Measurements from ENCODE around the gene FARS2. TPM values are rescaled to one million over a fixed set of nuclear protein-coding genes. Genes with fewer than 3 reads are reported as not detected.

Gene FARS2
- total RNA-seq, 1 experiment from 2014 or later, result 15.0 TPM

- Mint-ChIP-seq H3K36me3 (0 out of 2 replicates have a peak, but pooled peaks cover 3% of the 10 kb centered on the region), H3K4me1 (peaks cover 40% of the 10 kb centered on the region), H3K27me3 (ENCODE audit: low read depth) (no peaks in the 10 kb centered on the region), H3K9me3 (peaks cover 7% of the 10 kb centered on the region), H3K27ac (no peak overlapping the region), H3K4me3 (no peak overlapping the region)
- no peak for ATAC-seq
- no peak for DNase-seq (ENCODE audit: low spot score)
- ChIA-PET POLR2A (no interaction called here), CTCF (interaction anchor here (0.7 kb wide), 1 partner anchor 12 kb away, joined by 3 read pairs; no protein-coding TSS in a partner anchor)
- TF ChIP-seq ZNF512 (CRISPR knock-in tag; IDR thresholded peaks at IDR 0.05; ENCODE audit: borderline replicate concordance) (no peak), ZNF263 (CRISPR knock-in tag; IDR thresholded peaks at IDR 0.05; ENCODE audit: low read depth) (no peak), FOXK1 (CRISPR knock-in tag; IDR thresholded peaks at IDR 0.05) (no peak), JAZF1 (CRISPR knock-in tag; IDR thresholded peaks at IDR 0.05) (no peak), NR1H2 (CRISPR knock-in tag; IDR thresholded peaks at IDR 0.05) (no peak), AFF4 (CRISPR knock-in tag; IDR thresholded peaks at IDR 0.05; ENCODE audit: borderline replicate concordance) (no peak), ZNF138 (CRISPR knock-in tag; conservative IDR thresholded peaks at IDR 0.05) (no peak), CDX4 (CRISPR knock-in tag; IDR thresholded peaks at IDR 0.05; ENCODE audit: borderline replicate concordance) (no peak), ZNF423 (CRISPR knock-in tag; IDR thresholded peaks at IDR 0.05) (no peak), ELF4 (CRISPR knock-in tag; IDR thresholded peaks at IDR 0.05; ENCODE audit: low read depth) (no peak), E2F5 (CRISPR knock-in tag; IDR thresholded peaks at IDR 0.05) (no peak), ZBTB43 (CRISPR knock-in tag; IDR thresholded peaks at IDR 0.05) (no peak), GRHL2 (CRISPR knock-in tag; IDR thresholded peaks at IDR 0.05; ENCODE audit: insufficient replicate concordance, severe bottlenecking) (no peak), ZNF532 (CRISPR knock-in tag; IDR thresholded peaks at IDR 0.05; ENCODE audit: borderline replicate concordance) (no peak), ZNF219 (CRISPR knock-in tag; IDR thresholded peaks at IDR 0.05; ENCODE audit: borderline replicate concordance) (no peak), ZMAT4 (CRISPR knock-in tag; IDR thresholded peaks at IDR 0.05) (no peak), PRDM15 (CRISPR knock-in tag; IDR thresholded peaks at IDR 0.05) (no peak)
These were observed 198.0 kb downstream of the FARS2 start for GRCh38 chr6:5459346-5459745.

Data from WTC11 (cell line).